Endometrial microvascular endothelial cells (primary cell): ENCODE data around the gene DVL1. TPM values are rescaled to one million over a fixed set of nuclear protein-coding genes. Genes with fewer than 3 reads are reported as not detected.

ENCODE experiments used
- in situ Hi-C: cut with HindIII; loops from 2 replicates; pipeline ENCODE4 v1.10.0; 2017; ENCODE audit warnings: low sequenced_read_pairs, low pct_unique_long_range_greater_than_20kb; ENCODE audit errors: inconsistent ontology term
- total RNA-seq: library from RNA; depleted of rRNA; stranded (reverse); fragments of >200 nt; gene quantifications from one replicate; pipeline ENCODE4 v1.2.3, GENCODE V29; 2015; ENCODE audit errors: inconsistent ontology term

DVL1 gene
- total RNA-seq, 1 donor from 2014 or later, result 41.8 TPM

DNA sequence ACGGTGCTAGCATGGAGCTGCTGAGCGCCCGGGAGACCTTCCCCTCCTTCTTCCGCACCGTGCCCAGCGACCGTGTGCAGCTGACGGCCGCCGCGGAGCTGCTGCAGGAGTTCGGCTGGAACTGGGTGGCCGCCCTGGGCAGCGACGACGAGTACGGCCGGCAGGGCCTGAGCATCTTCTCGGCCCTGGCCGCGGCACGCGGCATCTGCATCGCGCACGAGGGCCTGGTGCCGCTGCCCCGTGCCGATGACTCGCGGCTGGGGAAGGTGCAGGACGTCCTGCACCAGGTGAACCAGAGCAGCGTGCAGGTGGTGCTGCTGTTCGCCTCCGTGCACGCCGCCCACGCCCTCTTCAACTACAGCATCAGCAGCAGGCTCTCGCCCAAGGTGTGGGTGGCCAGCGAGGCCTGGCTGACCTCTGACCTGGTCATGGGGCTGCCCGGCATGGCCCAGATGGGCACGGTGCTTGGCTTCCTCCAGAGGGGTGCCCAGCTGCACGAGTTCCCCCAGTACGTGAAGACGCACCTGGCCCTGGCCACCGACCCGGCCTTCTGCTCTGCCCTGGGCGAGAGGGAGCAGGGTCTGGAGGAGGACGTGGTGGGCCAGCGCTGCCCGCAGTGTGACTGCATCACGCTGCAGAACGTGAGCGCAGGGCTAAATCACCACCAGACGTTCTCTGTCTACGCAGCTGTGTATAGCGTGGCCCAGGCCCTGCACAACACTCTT, 17.0 kb downstream of the DVL1 start:
- in situ Hi-C loops, result no loop called here

- in situ Hi-C loops, result no loop called here
Observed at GRCh38 chr1:1331068-1331965, 17.9 kb downstream of the DVL1 start, which contains the start of gene TAS1R3. TSS of gene TAS1R3 (plus strand) at chr1:1331280. CDS start at chr1:1331346, 66 bp downstream.

- in situ Hi-C loops, result no loop called here
Observed at GRCh38 chr1:1330366-1331067, 18.7 kb downstream of the DVL1 start.

DNA sequence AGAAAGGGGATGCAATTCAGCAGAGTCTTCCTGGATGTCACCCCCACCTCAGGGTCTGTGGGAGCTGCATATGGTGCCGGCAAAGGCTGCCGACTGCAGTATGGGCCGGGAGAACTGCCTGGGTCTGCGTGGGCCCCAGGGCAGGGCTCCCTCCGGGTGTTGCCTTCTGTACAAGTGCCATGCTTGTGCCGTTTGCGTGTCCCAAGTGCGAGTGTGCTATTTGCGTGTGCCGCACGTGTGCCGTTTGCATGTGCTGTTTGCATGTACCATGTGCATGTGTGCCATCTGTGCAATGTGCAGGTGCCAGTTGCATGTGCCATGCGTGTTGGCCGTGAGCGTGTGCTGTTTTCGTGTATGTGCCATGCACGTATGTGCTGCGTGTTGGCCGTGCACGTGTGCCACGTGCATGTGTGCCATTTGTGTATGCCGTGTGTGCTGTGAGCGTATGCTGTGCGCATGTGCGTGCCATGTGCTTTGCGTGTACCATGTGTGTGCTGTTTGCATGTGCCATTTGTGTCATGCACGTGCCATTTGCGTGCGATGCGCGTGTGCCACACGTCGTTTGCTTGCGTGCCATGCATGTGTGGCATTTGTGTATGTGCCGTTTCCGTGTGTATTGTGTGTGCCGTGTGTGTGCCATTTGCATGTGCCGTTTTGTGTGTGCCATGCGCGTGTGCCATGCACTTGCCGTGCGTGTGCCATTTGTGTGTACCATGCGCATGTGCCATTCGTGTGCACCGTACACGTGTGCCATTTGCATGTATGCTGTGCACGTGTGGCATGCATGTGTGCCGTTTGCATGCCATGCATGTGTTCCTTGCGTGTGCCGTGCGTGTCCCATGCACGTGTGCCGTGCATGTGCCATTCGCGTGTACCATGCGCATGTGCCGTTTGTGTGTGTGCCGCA, 19.7 kb downstream of the DVL1 start:
- in situ Hi-C loops, result no loop called here

- in situ Hi-C loops, result no loop called here
Observed at GRCh38 chr1:1328254-1328653, 21.0 kb downstream of the DVL1 start.

DNA sequence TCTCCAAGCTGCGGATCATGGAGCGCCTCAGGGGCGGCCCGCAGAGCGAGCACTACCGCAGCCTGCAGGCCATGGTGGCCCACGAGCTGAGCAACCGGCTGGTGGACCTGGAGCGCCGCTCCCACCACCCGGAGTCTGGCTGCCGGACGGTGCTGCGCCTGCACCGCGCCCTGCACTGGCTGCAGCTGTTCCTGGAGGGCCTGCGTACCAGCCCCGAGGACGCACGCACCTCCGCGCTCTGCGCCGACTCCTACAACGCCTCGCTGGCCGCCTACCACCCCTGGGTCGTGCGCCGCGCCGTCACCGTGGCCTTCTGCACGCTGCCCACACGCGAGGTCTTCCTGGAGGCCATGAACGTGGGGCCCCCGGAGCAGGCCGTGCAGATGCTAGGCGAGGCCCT, 21.9 kb downstream of the DVL1 start:
- in situ Hi-C loops, result no loop called here

- in situ Hi-C loops, result no loop called here
Observed at GRCh38 chr1:1326075-1326605, 23.1 kb downstream of the DVL1 start.

- in situ Hi-C loops, result no loop called here
Observed at GRCh38 chr1:1325288-1326074, 23.7 kb downstream of the DVL1 start.

- in situ Hi-C loops, result no loop called here
Observed at GRCh38 chr1:1324524-1325287, 24.5 kb downstream of the DVL1 start, which contains the start of the genes CPTP and INTS11. TSS of gene CPTP (plus strand) at chr1:1324802. CDS start at chr1:1326911, 2,109 bp downstream. TSS of gene INTS11 (minus strand) at chr1:1324660. CDS start at chr1:1324608, 52 bp downstream.

DNA sequence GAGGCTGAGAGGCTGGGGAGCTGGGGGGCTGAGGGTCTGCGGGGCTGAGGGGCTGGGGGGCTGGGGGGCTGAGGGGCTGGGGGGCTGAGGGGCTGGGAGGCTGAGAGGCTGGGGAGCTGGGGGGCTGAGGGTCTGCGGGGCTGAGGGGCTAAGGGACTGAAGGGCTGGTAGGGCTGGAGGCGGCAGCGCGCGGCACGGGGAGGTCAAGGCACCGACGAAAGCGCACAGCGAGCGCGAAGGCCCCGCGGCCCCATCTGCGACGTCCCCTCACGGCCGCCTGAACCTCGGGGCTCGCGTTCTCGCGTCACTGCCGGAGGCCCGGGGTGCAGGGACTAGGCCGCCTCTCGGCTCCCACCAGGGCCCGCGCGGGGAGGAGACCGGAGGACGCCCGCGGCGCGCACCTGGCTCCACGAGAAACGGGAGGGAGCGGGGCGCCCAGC, 25.1 kb downstream of the DVL1 start:
- in situ Hi-C loops, result no loop called here

DNA sequence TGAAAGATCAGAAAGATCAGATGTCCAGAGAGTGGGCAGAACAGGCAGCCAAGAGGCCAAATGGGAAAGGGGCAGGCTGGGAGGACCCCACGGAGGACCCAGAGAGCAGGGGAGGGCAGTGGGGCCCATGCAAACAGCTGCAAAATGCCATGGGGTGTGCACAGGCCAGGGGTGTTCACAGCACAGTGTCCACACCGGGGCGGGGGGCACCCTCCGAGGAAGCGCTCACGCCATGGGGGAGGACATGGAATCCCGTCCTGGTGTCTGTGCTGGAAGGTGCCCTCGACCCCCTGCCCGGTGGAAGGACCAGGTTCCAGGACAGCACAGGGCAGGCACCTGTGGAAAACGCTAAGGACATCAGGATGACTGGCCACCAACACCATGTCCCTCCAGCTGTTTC, 26.3 kb downstream of the DVL1 start:
- in situ Hi-C loops, result no loop called here

DNA sequence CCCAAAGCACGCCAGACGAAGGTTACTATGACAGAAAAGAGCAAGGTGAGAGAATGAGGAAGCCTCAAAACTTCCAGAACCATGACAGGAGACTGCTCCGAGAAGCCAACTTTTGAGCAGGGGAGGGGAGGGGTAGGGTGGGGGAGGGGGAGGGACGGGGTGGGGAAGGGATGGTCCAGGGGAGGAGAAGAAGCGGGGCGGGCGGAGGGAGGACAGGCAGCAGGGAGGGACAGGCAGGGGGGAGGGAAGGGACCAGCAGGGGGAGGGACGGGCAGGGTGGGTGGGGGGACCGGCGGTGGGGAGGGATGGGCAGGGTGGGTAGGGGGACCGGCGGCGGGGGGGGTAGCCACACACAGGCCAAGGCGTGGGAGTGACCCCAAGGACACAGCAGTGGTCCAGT, 26.8 kb downstream of the DVL1 start:
- in situ Hi-C loops, result no loop called here

DNA sequence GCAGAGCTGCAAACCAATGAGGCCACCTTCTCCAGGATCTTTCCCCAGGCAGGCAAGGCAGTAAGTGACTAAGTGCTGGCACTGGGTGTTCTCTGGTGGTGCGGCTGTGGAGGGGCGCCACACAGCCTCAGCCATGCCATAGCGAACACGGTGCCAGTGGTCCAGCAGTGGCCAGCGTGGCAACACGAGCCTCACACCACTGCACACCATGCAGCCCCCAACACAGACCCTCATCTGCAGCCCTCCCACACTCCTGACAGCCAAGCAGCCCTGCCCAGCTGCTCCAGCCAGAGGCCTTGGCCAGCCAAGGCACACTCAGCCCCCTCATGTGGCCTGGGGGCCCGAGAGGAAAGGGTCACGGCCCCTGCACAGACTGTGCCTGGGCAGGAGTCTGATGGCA, 27.7 kb downstream of the DVL1 start:
- in situ Hi-C loops, result no loop called here

DNA sequence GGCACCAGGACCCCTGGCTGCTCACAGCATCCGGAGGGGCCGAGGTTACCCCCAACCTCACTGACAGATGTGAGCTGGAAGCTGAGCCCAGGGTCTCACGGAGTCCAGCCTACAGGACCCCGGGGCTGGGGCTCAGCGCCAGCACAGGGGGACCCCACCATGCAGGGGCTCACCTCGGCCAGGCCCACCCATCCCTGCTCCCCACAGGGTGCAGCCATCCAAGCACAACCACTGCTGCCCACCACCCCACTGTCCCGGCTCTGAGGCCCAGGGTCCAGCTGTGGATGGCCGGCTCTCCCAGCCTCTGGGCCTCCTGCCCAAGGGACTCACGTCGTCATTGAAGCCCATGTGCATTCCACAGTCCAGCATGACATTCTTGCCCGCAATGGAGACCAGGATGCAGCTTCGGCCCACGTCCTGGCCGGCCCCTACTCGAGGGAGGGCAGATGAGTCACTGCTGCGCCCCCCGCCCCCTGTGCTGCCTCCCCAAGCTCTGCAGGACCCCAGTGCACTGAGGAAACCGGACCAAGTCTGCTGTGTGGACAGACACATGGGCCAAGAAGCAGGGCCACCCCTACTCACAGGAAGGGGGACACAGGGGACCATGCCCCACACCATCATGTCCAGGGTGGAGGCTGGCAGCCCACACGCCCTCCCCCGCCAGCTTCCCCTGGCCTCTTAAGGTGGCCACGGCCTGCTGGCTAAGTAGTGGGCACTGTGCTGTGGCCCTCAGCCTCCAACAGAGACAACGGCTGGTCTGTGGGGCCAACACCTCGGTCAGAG, 28.4 kb downstream of the DVL1 start:
- in situ Hi-C loops, result no loop called here

GRCh38 chr1:1319646-1319941, 29.6 kb downstream of the DVL1 start:
- in situ Hi-C loops, result no loop called here
